Measurements from ENCODE around the gene TSC1.

DNA sequence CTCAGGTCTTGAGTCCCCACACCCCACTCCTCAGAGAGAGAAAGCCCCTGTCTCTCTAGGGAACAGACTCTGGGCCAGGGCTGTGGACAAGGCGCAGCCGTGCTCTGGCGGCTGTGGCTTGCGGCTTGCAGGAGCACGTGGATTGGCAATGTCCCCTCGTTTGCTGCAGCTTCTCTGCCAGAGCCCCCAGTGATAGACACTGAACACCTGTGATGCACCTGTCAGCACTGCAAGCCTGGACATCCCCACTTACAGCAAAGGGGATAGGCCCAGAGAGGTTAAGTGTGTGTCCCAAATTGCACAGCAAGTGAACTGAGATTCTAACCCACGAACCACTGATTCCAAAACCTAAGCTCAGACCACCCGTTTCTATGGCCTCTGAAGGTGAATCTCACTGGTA is 41.1 kb upstream of the TSC1 start:
- TF ChIP-seq, protein P1, sequence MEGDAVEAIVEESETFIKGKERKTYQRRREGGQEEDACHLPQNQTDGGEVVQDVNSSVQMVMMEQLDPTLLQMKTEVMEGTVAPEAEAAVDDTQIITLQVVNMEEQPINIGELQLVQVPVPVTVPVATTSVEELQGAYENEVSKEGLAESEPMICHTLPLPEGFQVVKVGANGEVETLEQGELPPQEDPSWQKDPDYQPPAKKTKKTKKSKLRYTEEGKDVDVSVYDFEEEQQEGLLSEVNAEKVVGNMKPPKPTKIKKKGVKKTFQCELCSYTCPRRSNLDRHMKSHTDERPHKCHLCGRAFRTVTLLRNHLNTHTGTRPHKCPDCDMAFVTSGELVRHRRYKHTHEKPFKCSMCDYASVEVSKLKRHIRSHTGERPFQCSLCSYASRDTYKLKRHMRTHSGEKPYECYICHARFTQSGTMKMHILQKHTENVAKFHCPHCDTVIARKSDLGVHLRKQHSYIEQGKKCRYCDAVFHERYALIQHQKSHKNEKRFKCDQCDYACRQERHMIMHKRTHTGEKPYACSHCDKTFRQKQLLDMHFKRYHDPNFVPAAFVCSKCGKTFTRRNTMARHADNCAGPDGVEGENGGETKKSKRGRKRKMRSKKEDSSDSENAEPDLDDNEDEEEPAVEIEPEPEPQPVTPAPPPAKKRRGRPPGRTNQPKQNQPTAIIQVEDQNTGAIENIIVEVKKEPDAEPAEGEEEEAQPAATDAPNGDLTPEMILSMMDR (IDR thresholded peaks at IDR 0.05), result no peak
- TF ChIP-seq POLR2AphosphoS5 (IDR thresholded peaks at IDR 0.05) (no peak), EP300 (IDR thresholded peaks at IDR 0.05; ENCODE audit: low read depth) (no peak)

Measured in transverse colon (tissue), 4 donors.